Measurements from ENCODE around the gene CYSLTR2.

DNA sequence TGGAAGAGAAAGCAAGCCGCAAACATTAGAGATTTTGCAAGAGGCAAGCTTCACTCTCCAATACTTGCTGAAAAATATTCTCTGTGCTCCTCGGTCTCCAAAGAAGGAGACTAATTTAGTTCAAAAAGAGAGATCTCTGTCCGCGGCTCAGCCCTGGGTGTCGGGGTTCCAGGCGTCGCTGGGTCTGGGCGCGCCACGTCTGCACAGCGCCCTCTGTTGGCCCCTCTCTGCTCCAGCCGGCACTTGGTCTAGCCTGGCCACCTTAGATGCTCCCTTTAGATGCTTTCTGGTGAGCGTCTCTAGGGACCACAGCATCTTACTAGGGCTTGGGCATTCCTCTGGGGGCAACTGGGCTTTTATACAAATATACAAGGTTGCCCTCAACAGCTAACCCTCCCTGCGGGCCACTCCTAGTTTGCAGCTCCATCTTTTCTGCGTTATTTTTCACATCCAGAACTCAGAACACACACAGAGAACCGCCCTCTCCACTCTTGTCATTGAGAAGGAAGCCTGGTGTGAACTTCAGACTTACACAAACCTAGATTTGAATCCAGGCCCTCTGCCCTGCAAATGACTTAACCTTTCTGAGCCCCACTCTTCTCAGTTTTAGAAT, 78.3 kb downstream of the CYSLTR2 start:
- TF ChIP-seq EZH2 (IDR thresholded peaks at IDR 0.05) (no peak), POLR2AphosphoS5 (IDR thresholded peaks at IDR 0.05; ENCODE audit: borderline replicate concordance, low read depth, low read length) (no peak), FOXP2 (optimal IDR thresholded peaks at IDR 0.05; ENCODE audit: control extremely low read depth, extremely low read length, insufficient read depth) (no peak)
